ENCODE results near the gene KMT5C.

Gene KMT5C

DNA sequence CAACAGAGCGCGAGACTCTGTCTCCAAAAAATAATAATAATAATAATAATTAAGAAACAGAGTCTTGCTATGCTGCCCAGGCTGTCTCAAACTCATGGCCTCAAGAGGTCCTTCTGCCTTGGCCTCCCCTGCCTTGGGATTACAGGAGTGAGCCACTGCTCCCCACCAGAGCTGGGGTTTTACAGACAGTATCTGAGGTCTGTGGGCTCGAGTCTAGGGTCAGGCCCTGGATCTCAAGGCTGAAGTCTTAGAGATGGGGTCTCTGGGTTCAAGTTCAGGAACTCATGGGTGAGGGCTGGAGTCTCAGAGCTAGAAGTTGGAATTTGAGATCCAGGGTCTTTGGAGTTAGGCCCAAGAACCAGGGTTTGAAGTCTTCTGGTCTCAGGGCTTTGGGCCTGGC, 27.1 kb downstream of the KMT5C start:
- in situ Hi-C loops (cut with MboI; ENCODE audit: low sequenced_read_pairs) = no loop called here

DNA sequence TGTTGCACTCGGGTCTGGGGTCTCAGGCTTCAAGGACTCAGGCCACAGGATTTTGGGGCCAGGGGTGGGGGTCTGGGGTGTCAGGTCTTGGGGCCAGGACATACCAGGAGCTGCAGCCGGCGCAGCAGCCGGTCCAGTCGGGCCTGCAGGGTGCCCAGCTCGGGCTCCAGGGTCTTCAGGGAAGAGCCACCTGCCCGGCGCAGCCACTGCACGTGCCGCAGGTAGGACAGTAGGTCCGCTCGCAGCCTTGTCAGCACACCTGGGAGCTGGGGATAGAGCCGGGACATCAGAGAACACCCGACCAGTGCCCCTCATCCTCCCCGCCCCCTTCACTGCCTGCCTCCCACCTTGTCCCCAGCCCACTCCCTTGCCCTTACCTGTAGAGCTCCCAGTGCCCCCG, 28.4 kb downstream of the KMT5C start:
- in situ Hi-C loops (cut with MboI; ENCODE audit: low sequenced_read_pairs) = no loop called here

DNA sequence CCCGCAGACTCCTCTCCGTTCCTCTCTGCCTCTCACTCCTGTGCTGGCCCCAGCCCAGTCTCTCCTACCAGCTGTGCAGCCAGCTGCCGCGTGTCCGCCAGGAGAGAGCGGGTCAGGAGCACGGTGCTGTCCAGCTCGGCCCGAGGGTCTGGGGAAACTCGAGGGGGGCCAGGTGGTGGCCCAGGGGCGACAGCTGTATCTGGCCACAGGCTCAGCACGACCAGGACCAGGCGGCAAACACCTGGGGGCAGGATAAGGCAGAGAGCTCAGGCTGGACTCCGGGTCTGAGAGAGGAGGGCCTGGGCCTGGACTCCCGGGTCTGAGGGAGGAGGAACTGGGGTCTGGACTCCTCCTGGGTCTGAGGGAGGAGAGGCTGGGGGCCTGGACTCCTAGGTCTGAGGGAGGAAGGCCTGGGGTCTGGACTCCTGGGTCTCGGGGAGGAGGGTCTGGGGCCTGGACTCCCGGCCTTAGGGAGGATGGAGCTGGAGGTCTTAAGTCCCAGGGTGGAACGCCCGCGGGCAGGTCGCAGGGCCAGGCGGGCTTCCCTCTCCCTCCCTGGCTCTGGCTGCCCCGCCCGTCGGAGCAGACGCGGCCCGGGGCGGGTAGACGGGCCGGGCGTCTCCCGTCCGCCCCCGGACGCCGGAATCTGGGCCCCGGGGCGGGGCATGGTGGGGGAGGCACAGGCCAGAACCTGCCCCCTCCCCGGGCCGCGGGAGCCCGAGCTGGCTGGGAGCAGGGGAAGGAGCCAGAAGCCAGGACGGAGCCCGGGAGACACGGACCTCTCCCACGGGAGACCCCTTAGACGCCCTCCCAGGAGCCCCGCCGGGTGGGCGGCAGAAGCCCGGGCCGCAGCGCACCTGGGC, 29.3 kb downstream of the KMT5C start:
- in situ Hi-C loops (cut with MboI; ENCODE audit: low sequenced_read_pairs) = no loop called here

DNA sequence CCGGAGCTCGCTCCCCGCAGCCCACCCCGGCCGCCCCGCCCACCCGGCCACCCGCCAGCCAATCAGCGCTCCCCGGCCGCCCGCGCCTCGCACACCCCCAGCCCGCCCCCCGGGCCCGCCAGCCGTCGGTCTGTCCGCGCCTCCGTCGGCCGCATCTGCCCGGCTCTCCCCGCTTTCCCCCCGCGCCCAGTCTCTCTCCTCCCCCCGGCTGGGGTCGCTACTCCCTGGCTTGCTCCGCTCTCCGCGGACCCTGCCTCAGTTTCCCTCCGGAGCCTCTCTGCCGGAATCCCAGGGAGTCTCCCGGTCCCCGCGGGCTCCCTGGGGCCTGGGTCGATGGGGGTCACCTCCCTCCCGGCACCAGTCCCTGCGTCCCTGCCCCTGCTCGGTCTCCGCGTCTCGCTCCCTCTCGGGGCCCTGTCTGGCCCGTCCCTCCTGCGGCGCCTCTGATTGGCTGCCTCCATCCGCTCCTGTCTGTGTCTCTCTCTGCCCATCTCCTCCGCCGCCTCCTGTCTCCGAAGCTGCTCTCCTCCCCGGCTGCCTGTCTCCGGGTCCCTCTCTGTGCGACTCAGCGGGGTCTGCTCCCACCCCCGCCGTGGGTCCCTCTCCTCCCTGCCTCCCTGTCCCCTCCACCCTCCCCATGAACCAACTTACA, 30.1 kb downstream of the KMT5C start:
- in situ Hi-C loops (cut with MboI; ENCODE audit: low sequenced_read_pairs) = no loop called here

DNA sequence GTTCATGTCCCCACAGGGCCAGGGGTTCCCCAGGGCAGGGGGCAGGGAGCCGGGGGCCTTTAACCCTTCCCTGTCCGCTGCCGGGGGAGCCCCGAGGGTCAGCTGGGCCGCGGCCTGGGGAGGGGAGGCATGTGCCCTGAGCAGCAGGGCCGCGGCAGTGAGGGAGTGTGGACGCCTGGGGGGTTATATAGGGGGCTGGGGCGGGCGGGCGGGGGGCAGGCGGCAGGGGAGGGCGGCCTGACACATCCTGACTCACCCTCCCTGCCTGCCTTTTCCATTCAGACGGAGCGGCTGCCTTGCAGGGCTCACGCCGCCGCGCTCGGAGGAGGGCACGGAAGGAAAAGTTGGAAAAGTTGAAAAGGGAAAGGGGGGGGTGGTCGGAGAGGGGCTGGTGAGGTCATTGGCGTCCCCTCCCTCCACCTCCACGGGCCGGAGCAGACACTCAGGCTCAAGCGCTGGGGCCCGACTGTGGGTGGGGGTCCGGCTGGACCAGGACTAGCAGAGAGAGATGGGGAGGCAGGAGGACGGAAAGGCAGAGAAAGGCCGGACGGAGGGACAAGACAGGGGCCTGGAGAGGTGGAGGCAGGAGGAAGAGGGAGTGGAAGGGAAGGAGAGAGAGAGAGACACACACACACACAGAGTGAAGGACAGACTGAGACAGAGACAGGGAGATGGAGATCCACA, 30.8 kb downstream of the KMT5C start, which contains the start of gene IL11:
IL11 (minus strand) TSS at position 159 of the 684 bp plus-strand sequence; CDS start at position 6, 153 bp downstream.
- in situ Hi-C loops (cut with MboI; ENCODE audit: low sequenced_read_pairs) = no loop called here

DNA sequence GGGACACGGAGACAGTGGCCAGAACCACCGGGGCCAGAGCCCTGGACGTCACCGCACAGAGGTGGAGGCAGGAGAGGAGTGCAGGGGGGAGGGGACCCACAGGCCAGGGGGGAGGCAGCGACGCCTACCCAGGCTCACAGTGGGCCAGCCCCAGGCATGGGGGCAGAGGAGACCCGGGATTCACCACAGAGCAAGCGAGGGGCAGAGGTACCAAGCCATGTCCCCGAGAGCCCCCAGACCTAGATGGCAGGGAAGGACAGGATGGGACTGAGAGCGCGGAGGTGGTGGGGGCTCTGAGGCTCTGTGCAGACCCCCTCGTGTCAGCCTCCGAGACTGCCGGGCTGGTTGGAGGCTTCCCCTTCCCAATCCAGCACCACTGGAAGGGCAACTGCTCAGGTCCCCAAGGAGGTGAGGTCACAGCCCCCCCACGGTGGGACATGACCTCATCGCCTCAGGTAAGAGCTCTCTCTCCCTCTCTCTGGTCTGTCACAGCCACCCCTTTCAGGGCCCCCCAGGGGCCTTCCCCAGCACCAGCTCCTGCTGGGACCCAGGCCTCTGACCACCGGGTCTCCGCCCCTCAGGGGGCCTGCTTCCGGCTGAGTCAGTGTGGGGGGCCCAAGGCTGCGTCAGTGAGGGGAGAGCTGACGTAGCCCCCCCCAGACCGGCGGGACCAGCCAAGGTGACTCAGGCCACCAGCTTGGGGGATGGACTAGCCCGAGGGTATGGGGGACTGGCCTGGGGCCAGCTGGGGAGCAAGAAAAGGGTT, 32.8 kb downstream of the KMT5C start:
- in situ Hi-C loops (cut with MboI; ENCODE audit: low sequenced_read_pairs) = no loop called here

DNA sequence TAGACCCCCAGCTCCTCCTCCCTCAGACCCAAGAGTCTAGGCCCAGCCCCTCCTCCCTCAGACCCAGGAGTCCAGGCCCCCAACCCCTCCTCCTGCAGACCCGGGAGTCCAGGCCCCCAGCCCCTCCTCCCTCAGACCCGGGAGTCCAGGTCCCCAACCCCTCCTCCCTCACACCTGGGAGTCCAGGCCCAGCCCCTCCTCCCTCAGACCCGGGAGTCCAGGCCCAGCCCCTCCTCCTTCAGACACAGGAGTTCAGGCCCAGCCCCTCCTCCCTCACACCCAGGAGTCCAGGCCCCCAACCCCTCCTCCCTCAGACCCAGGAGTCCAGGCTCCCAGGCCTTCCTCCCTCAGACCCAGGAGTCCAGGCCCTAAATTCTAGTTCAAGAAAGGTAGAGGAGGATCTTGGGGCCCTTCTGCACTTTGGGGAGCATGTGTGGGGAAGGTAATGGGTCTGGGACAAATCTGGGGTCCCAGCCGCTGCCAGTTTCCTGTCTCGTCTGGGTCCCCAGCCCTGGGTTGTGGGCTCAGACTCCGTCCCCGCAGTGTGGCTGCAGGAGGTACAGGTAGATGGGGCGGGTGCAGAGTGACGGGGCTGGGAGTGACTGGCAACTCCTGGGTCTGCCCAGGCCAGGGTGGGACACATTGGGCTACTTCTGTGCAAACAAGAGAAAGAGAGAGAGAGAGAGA, 33.8 kb downstream of the KMT5C start:
- in situ Hi-C loops (cut with MboI; ENCODE audit: low sequenced_read_pairs) = no loop called here

DNA sequence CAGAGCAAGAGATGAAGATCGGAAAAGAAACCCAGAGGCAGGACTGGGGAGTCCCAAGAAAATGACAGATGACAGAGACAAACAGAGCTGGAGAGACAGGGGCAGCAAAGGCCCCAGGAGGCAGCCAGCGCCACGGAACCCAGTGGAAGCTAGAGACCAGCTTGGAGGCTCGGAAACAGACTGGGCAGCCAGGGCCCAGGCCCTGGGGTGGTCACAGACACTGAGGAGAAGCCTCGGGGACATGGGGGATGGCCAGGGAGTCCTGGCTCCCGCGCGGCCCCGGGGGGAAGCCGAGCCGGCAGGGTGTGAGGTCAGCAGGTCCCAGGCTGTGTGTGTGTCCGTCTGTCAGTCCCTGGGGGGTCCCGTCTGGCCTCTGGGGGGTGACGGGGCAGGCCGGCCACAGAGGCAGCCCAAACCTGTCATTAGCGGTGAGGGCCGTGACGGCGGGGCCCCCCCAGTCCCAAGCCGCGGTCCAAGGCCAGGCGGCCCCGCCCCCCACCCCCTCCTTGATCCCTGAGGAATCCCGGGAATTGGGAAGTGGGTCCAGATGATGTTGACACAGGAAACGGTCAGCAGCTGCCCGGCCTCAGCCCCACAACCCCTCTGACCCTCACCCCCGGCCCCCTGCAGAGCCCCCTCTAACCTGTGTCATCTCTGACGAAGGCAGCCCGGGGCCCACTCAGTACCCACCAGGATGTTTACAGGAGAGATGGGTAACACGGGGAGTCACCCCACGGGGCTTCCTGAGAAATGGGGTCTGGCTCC, 34.5 kb downstream of the KMT5C start:
- in situ Hi-C loops (cut with MboI; ENCODE audit: low sequenced_read_pairs) = no loop called here

DNA sequence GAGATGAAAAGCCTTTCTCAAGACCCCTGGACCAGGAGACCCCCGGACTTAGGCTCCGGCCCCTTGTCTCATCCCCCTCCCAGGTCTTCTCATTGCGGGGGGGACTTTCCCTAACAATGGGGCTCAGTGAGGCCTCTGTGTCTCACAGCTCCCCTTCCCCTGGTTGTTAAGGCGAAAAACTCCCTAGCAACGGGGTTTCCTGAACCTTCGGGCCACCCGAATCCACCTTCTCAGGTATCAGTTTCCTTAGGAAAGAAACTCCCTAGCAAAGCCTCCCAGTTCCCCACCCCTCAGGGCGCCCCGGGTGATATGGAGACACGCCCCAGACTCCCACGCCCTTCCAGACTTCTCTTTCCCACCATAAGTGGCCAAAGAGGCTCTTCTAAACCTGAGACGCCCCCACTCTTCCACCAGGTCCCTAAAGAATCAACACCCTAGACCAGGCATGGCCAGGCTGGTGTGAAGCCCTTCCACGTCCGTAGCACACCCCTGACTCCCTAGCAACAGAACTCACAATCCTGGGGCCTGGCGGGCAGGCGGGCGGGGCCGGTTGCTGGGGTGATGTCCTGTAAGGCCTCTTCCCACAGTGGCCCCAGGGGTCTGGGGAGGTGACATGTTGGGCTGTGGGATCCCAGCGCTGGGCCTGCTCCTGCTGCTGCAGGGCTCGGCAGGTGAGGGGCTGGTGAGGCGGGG, 36.7 kb downstream of the KMT5C start, which contains the start of gene TMEM190:
TMEM190 (plus strand) TSS at position 586 of the 693 bp plus-strand sequence; CDS start at position 614, 28 bp downstream.
- in situ Hi-C loops (cut with MboI; ENCODE audit: low sequenced_read_pairs) = no loop called here

DNA sequence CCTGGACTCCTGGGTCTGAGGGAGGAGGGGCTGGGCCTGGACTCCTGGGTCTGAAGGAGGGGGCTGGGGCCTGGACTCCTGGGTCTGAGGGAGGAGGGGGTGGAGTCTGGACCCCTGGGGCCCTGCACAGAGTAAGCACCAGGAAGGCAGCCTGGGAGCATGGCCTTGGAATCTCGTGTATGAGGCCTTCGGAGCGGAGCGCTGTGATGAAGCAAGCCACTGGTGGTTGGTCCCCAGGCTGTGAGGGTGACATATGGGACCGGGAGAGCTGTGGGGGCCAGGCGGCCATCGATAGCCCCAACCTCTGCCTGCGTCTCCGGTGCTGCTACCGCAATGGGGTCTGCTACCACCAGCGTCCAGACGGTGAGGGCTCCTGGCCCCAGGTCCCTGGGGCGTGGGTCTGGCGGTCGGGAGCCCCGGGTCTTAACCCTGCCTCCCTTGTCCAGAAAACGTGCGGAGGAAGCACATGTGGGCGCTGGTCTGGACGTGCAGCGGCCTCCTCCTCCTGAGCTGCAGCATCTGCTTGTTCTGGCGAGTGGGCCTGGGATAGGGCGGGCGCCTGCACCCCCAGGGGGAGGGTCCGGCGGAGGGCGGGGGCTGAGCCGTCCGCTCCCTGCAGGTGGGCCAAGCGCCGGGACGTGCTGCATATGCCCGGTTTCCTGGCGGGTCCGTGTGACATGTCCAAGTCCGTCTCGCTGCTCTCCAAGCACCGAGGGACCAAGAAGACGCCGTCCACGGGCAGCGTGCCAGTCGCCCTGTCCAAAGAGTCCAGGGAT, 37.9 kb downstream of the KMT5C start:
- in situ Hi-C loops (cut with MboI; ENCODE audit: low sequenced_read_pairs) = no loop called here

DNA sequence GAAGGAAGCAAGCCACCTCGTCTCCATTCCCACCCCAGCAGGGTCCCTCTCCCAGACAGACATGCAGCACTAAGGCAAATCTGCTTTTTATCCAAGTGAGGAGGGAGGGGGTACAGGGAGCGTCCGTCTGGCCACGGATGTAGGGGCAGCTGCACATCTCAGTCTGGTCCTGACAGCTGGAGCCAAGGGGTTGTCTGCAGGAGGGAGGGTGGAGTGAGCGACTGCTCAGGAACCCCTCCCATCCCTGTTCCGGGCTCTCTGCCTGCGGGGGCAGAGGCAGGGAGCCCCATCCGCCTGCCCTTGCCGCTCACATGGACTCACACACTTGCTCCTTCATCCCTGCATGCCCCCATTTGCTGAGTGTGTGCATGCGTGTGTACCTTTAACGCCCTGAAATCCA, 39.5 kb downstream of the KMT5C start:
- in situ Hi-C loops (cut with MboI; ENCODE audit: low sequenced_read_pairs) = no loop called here

DNA sequence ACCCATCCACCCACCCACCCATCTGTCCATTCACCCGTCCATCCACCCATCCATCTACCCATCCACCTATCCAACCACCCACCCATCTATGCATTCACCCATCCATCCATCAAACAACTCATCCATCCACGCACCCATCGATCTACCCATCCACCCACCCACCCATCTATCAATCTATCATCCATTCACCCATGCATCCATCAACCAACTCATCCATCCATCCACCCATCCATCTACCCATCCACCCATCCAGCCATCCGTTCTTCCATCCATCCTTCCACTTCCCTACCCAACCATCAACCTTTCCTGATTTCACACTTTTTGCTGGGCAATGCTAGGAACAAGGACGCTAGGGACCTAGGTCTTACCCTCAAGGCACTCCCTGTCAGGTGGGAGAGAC, 42.3 kb downstream of the KMT5C start:
- in situ Hi-C loops (cut with MboI; ENCODE audit: low sequenced_read_pairs) = no loop called here

DNA sequence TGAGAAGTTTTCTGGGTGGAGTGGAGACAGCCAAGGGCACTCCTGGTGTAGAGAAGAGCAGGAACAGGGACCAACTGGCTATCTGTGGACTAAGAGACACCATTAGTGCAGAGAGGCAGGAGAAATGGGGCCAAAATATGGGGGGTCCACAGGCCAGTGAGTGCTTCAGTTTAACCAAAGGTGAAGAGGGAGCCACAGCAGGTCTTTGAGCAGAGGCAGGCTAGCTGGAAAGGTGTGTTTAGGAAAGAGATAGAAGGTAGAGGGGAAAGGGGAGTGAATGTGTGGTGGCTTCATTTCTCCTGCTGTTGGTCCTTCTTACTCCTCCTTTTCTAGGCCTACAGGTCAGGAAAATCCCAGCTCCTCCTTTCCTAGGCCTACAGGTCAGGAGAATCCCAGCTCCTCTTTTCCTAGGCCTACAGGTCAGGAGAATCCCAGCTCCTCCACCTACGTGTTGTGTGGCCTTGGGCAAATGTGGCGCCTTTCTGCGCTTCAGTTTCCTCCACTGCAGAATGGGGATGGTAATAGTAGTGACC, 42.9 kb downstream of the KMT5C start:
- in situ Hi-C loops (cut with MboI; ENCODE audit: low sequenced_read_pairs) = no loop called here

DNA sequence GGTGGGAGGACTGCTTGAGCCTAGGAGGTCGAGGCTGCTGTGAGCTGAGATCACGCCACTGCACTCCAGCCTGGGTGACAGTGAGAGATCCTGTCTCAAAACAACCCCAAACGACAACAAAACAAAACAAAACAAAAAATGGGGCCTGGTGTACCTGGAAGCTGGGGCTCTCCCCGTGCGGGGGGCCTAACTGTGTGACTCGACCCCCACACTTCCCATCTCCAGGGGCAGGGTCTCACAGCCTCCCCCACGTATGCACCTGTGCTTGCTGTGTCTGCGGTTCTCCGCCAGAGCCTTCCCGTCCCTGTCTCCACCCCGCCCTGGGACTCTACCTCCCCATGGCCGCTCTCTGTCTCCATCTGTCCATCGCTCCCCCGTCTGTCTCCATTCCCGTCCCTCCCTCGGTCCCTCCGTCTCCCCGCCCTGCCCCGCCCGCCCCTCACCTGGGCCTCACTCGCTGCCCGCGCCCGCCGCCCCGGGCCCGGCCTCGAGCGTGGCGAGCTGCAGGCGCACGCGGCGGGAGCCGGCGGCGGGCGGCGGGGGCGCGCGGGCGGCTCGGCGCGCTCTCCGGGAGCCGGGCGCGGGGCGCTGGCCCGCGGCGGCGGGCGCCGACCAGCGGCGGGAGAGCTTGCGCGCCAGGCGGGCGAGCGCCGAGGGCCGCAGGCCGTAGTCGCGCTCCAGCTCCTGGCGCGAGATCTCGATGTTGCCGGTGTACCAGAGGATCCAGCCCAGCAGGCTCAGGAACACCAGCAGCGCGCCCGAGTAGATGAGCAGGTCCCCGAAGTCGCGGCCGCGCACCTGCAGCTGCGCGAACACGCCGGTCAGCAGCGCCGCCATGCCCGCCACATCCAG, 43.8 kb downstream of the KMT5C start:
- in situ Hi-C loops (cut with MboI; ENCODE audit: low sequenced_read_pairs) = no loop called here

DNA sequence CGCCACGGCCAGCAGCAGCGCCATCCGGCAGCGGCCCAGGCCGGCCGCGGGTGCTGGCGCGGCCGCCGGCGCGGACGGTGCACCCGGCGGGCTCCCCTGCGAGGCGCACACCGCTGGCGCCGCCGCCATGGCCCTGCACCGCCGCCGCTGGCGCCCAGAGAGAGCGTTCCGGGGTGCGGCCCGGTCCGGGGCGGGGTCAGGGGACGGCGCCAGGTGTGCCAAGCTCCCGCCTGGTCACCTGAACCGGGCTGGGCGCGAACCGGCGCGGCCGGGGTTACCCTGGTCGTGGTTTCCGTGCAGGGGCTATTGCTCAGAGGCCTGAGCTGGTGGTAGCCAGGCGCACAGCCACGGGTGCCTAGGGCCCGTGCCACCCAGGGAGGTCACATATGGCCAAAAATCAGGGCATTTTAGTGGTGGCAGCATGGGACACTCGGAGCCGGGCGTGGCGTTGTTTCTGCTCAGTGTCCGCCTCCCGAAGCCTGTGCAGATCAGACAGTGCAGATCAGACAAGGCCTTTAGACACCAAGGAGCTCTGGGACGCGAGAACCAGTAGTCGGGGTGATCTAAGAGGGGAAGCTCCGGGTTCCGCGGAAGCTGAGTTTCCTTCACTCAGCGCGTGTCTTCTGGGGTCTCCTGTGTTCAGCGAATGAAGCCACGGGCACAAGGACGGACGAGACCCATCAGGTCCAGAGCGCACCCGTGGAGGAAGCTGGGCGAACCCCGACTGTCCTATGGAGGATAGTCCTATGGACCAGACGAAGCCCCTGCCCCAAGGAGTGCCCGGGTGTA, 44.6 kb downstream of the KMT5C start, which contains the start of gene TMEM238:
TMEM238 (minus strand) TSS at position 162 of the 789 bp plus-strand sequence; CDS start at position 129, 33 bp downstream.
- in situ Hi-C loops (cut with MboI; ENCODE audit: low sequenced_read_pairs) = no loop called here
